ENCODE results near the gene SLA2.
"Not testable (repeated sequence)": the region's sequence is repeated elsewhere in the genome, so short reads cannot be mapped to it uniquely, and the experiment has no call there.

SLA2 gene

GRCh38 chr20:36645998-36646397, at the start of gene SLA2:
SLA2 (minus strand) TSS chr20:36646196; CDS start chr20:36641335, 4,861 bp downstream.
- DNase-seq (ENCODE audit: low read depth) = peak; percentile 59

- not testable (repeated sequence) for DNase-seq (ENCODE audit: low read depth)
Observed at GRCh38 chr20:36695467-36695866, 49.5 kb upstream of the SLA2 start.

GRCh38 chr20:36688630-36689029, 42.6 kb upstream of the SLA2 start:
- no peak for DNase-seq (ENCODE audit: low read depth)

GRCh38 chr20:36687850-36688249, 41.9 kb upstream of the SLA2 start:
- DNase-seq (ENCODE audit: low read depth) = no peak

- DNase-seq (ENCODE audit: low read depth) = no peak
Observed at GRCh38 chr20:36686944-36687343, 40.9 kb upstream of the SLA2 start.

- DNase-seq (ENCODE audit: low read depth) = no peak
Observed at GRCh38 chr20:36686504-36686903, 40.5 kb upstream of the SLA2 start.

- no peak for DNase-seq (ENCODE audit: low read depth)
Observed at GRCh38 chr20:36684747-36685146, 38.8 kb upstream of the SLA2 start.

GRCh38 chr20:36682311-36682710, 36.3 kb upstream of the SLA2 start:
- no peak for DNase-seq (ENCODE audit: low read depth)

- no peak for DNase-seq (ENCODE audit: low read depth)
Observed at GRCh38 chr20:36677422-36677771, 31.4 kb upstream of the SLA2 start.

GRCh38 chr20:36676701-36677421, 30.9 kb upstream of the SLA2 start:
- DNase-seq (ENCODE audit: low read depth) = no peak

- DNase-seq (ENCODE audit: low read depth) = not testable (repeated sequence)
Observed at GRCh38 chr20:36675545-36675944, 29.5 kb upstream of the SLA2 start.

GRCh38 chr20:36672991-36673390, 27.0 kb upstream of the SLA2 start:
- no peak for DNase-seq (ENCODE audit: low read depth)

GRCh38 chr20:36670665-36671357, 24.8 kb upstream of the SLA2 start:
- DNase-seq (ENCODE audit: low read depth) = no peak

GRCh38 chr20:36666181-36666740, 20.3 kb upstream of the SLA2 start:
- DNase-seq (ENCODE audit: low read depth) = no peak

- DNase-seq (ENCODE audit: low read depth) = no peak
Observed at GRCh38 chr20:36663031-36663430, 17.0 kb upstream of the SLA2 start.

- DNase-seq (ENCODE audit: low read depth) = no peak
Observed at GRCh38 chr20:36658300-36658699, 12.3 kb upstream of the SLA2 start.

- DNase-seq (ENCODE audit: low read depth) = no peak
Observed at GRCh38 chr20:36656733-36657132, 10.7 kb upstream of the SLA2 start.

- DNase-seq (ENCODE audit: low read depth) = no peak
Observed at GRCh38 chr20:36655004-36655403, 9.0 kb upstream of the SLA2 start.

- no peak for DNase-seq (ENCODE audit: low read depth)
Observed at GRCh38 chr20:36654506-36654905, 8.5 kb upstream of the SLA2 start.

GRCh38 chr20:36653456-36653855, 7.5 kb upstream of the SLA2 start:
- no peak for DNase-seq (ENCODE audit: low read depth)

GRCh38 chr20:36647196-36648121, 1.5 kb upstream of the SLA2 start:
- no peak for DNase-seq (ENCODE audit: low read depth)

- DNase-seq (ENCODE audit: low read depth) = no peak
Observed at GRCh38 chr20:36646678-36647077, 682 bp upstream of the SLA2 start.
